ENCODE results near the gene YPEL2.

DNA sequence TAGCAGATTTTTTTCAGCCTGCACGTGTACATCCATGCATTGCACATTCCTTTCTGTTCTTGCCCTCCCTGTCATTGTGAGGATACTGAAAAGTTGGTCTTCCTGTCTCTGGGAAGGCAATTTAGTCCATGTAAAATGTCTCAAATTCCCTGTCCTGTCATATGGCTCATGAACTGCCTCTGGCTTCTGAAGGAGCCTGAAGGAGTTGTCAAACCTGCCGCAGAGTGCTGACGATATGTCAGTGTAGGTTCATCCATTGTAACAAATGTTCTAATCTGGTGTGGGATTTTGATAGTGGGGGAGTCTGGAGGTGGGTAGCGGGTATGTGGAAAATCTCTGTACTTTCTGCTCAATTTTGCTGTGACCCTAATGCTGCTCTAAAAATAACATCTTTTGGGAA lies 59.6 kb downstream of the YPEL2 start:
- TF ChIP-seq, protein P1, sequence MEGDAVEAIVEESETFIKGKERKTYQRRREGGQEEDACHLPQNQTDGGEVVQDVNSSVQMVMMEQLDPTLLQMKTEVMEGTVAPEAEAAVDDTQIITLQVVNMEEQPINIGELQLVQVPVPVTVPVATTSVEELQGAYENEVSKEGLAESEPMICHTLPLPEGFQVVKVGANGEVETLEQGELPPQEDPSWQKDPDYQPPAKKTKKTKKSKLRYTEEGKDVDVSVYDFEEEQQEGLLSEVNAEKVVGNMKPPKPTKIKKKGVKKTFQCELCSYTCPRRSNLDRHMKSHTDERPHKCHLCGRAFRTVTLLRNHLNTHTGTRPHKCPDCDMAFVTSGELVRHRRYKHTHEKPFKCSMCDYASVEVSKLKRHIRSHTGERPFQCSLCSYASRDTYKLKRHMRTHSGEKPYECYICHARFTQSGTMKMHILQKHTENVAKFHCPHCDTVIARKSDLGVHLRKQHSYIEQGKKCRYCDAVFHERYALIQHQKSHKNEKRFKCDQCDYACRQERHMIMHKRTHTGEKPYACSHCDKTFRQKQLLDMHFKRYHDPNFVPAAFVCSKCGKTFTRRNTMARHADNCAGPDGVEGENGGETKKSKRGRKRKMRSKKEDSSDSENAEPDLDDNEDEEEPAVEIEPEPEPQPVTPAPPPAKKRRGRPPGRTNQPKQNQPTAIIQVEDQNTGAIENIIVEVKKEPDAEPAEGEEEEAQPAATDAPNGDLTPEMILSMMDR (conservative IDR thresholded peaks at IDR 0.05 in 1 of 2, IDR thresholded peaks at IDR 0.05 in 1 of 2; ENCODE audit: low read depth in 1 of 2, low read length in 2 of 2): no peak
- no peak for TF ChIP-seq EZH2 (IDR thresholded peaks at IDR 0.05; ENCODE audit: low read length, missing control alignments)
